ENCODE results near the gene NRXN3.

NRXN3 gene

DNA sequence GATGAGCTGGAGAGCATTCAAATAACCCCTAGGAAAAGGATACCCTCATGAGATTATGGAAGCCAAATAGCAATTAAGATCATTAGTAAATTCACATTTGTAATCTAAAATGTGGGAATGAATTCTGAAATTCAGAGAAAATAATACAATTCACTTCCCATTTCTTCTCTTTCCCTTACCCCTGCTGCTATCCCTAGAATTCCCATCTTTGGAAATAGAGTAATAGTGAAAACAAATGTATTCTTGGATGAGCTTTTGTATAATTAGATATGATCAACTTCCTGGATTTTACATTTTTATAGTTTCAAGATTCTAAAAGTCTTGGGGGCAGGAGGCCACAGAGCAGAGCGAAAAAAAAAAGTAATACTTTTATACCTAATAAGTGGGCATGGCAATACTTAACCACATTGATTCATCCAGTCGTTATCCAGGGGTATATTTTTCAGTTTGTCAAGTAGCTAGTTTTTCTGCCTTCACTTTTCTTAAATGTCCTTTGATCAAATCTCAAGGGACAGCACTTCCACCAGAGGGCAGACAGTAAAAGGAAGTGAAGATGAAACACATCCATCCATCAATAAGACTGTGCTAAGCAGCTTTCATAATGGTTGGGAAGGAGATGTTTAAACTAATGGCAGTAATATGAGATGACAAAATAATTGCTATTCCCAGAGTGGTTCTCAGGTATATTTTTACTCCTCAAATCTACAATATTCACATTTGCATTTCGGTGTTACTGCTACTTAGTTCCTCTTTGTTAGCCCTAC is 1639.9 kb downstream of the NRXN3 start:
- peak; percentile 42 to 57 for DNase-seq

DNA sequence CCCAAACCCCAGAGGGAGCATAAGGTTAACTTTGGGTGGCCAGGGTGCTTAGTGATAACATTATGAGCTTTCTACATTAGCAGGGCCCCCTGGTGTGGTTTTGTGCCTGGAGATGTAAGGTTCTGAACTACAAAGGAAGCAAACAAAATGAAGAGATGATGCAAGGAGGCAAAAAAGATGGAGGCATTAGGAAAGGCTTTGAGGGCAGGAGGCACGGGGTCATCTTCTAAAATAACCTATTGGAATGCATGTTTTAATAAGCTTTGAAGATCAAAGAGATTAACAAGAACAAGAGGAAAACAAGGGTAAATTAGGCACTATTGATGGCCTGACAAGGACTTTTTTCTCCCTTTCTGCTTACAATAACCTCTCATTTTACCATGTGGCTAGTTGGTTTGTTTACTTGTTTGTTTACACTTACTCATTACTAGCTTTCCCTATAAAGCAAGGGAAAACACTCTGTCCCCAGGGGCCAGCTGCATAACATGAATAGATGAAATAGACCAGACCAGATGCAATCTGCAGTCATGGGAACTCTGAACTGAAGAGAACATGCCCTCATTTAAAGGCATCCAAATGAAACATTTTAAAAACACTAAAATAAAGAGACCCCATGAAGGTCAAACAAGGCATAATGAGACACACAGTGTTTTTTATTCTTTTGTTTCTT is 1650.8 kb downstream of the NRXN3 start:
- no peak for DNase-seq

DNA sequence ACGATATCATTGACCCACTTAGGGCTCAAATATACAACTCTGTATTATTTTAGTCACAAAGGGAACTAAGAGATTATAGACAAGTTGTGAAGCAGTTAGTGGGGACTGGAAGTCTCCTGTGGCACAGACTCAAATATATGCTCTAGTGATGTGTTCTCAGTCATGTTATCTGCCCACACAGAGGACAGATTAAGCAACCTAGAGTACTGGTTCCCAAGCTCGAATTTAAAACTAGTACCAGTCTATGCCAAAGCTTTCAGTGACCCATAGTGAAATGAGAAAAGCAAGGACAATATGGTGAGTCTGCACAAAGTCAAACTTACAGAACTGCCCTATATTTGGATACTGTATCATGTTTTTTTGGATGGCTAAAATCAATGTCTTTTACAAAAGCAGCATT is 1651.9 kb downstream of the NRXN3 start:
- DNase-seq, result no peak

DNA sequence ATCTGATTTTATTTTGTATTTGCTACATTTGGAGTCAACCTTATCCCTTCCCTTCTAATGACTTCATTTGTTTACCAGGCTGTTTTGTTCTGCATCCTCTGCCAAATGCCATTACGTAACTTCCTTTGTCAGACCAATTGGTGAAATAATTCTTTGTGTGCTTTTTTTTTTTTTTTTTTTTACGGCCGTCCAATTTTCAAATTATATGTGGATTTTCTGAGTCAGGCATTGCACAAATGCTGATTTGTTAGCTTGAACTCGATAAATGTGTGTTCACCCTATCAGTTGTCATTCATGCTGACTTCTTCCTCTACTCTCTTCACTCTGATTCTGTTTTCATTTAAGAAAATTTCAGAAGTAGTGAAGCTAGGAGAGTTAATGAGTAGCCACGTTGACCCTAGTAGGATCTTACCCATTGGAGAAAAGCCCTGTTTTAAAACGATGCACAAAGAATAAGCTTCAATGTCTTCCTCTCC is 1654.9 kb downstream of the NRXN3 start:
- no peak for DNase-seq

DNA sequence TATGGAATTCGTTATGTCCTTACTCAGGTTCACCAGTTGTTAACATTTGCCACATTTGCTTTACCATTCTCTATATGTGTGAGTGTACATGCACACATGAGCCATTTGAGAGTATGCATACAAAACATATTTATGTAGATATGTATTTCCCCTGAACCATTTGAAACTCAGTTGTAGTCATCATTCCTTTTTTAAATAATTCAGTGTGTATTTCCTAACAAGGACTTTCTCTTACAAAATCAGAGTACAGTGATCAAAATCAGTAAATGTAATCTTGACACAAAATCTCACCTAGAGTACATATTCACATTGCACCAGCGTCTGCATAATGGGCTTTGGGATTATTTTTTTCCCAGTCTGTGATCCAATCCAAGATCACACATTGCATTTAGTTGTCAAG is 1656.2 kb downstream of the NRXN3 start:
- DNase-seq, result no peak

DNA sequence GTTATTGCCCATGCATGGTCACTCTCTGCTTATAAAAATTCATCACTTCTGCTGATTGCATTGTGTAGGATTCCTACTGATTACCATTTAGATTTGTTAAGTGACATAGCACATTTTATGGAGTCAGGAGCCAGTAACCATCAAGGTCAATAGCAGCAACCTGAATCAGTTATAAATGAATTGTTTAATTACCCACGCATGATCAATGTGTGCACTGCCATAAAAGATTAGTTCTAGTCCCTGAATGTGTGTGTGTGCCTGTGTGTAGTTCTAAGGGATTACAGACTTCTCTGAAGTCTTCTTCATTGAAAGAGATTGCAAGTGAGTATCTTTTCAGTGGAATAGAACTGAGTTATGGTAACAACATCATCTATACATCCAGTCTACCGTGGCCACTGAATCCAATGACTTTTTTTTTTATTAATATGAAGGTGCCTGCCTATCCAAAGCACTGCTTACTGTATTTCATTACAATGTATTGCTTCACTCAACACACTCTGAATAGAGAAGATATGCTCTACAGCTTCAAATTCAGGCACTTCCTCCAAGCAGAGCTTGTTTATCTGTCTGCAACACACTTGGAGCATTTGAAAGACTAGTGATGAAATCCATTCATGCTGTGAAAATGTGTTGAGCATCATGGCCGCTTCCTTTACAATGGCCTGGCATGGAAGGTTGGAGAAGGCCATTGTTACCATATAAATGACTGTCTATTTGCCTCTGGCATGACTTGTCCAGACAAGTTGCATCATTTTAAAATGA is 1659.4 kb downstream of the NRXN3 start:
- DNase-seq, result no peak

DNA sequence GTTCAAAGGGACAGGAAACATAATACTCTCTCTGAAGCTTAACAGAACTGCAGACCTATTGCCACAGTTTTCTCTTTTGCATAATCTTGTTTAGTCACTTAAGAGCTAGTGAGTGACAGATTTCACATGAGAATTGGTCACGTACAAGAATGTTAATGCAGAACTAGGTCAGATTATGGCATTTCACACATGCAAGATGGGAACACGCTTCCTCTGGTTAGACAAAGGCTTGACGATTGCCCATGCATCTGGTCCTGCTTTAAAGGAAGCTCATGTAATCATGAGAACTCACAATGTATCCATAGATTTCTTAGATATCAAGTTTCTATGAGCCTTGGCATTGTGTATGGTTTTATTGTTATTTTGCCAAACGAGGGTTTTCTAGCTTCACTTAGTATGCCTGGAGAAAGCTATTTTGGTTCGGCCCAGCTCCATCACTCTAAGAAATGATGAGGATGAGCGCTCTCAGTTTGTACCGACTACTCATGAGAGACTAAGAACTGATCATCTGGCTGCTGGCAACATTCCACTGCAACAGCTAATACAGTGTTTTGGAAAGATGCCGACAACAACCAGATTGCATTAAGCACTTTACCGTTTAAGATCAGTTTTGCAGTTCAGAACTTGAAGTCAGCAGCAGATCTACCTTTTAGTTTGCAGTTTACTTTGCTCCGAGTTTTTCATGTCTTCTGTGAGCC is 1661.2 kb downstream of the NRXN3 start:
- DNase-seq, result peak in 1 of 2 experiments; percentile 11

DNA sequence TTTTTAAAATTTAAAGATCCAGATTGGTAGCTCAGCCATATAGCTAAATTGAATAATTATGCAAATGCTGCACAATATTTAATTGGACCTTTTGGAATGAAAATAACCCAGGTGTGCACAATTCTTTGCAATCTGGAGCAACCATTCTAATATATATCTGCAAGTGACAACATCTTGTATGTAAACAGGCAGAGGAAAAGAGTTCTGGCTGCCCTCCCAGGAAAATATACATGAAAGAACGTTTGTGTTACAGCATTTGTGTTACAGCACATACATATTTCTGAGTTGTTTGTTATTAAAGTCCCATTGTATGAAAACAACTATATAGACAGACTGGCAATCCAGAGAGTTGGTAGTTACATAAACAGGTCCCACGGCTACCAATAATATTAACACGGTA is 1663.6 kb downstream of the NRXN3 start:
- DNase-seq, result no peak

DNA sequence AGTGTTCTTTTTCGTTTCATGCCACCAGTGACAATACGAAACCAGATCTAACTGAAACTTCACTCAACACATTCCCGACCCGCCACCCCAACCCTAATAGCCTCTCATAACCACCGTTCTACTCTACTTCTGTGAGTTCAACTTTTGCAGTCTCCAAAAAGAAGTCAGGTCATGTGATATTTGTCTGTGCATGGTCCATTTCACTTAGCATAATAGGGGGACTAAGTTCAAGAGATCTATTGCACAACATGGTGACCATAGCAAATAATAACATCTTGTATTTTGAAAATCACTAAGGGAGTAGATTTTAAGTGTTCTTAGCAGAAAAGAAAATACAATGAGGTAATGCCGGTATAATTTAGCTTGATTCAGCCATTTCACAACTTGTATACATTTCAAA is 1664.7 kb downstream of the NRXN3 start:
- no peak for DNase-seq

DNA sequence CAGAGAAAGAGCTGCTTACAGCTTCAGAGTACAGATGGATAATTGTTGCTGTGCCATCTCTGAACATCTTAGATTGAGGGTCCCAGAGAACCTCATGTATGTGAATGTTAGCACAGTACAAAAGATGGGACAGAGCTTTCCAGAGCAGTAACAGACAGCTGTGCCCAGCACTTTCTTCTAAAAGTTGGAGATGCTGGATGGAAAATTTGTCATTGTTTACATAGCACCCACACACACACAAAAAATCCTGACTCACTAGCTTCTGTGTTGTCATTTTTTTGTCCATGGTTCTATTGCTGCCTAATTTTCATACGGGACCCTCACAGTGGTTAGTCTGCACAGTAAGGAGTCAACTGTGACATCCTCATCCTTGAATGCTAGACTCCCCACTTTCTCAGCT is 1666.4 kb downstream of the NRXN3 start:
- no peak for DNase-seq

DNA sequence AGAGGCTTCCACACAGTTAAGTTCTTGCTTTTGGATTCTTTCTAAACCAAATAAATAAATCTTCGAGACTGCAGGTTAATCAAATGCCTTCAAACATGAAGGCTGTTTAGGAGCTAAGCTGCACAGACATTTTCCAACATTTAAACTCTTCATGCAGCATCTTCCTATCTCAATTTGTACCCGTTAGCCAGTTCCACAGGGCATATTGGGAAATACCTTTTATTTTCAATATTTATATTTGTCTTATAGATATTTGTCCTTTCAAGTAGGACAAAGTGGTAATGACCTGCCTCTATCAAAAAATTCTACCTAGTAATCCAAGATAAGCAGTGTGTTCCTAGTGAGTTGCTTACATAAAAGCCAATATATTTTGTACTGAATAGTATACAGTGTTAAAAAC is 1667.5 kb downstream of the NRXN3 start:
- no peak for DNase-seq

DNA sequence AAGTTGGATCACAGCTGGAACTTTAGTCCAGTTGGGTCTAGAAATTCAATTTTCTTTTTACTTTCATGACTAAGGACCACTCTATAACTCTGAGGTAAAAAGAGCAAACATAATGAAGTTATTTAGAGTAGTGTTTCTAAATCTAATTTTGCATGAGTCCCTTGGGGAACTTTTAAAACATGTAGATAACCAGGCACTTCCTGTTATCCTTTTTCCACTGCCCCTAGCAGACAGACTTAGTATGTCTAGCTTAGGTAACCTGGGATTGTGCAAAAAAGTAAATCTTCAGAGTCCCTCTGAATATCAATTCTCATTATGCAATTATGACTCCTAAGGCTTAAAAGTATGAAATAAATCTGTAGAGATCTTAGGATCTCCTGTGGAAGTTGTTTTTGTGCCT is 1669.9 kb downstream of the NRXN3 start:
- DNase-seq, result no peak

DNA sequence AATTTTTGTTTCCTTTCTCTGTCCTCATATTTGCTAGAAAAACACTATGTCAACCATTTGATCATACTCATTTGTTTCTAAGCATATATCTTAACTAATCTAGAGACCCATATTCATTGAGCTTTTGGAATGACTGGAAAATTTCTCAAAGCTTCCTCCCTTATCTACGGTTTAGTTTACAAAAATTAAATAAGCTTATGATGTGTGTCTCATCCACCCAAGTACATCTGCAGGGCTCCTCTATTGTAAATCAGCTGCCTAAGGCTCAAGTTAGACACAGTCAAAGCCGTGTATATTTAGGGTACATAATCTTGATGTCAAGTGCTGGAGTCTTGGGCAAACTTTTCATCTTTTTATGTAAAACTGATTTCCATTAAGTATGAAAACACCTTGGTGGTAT is 1670.7 kb downstream of the NRXN3 start:
- DNase-seq, result no peak

DNA sequence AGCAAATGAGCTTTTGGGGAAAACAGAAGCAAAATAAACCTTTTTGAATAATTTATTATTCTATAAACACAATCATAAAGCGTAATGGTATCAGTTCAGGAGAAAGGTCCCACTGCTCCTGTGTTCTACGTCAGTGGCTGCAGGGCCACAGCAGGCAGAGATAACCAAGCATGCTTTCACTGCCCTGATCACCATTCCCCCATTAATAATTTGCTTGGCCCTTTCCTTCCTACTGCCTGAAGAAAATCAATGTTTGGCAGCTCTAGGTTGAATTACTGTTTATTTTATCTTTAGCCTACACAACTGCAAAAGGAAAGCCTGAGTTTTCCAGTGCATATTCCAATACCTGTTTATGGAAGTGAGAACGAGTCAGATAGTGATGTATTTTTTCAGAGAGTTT is 1671.3 kb downstream of the NRXN3 start:
- DNase-seq, result no peak

DNA sequence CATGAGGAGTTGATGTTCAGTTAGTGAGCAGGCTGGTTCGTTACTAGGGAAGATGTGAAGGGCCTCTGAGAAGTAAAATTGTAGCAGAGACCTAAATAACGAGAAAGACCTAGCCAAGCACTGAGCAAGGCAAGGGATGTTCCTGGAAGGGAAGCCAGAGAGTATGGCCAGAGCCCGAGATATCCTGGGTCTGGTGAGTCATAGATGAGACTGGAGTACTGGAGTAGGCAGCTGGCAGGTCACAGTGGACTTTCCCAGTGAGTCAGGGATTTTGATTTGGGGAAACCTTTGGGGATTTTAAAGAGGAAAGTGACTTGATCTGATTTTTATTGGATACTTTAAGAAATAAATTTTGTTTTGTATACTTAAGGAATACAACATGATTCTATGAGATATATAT is 1672.1 kb downstream of the NRXN3 start:
- no peak for DNase-seq

DNA sequence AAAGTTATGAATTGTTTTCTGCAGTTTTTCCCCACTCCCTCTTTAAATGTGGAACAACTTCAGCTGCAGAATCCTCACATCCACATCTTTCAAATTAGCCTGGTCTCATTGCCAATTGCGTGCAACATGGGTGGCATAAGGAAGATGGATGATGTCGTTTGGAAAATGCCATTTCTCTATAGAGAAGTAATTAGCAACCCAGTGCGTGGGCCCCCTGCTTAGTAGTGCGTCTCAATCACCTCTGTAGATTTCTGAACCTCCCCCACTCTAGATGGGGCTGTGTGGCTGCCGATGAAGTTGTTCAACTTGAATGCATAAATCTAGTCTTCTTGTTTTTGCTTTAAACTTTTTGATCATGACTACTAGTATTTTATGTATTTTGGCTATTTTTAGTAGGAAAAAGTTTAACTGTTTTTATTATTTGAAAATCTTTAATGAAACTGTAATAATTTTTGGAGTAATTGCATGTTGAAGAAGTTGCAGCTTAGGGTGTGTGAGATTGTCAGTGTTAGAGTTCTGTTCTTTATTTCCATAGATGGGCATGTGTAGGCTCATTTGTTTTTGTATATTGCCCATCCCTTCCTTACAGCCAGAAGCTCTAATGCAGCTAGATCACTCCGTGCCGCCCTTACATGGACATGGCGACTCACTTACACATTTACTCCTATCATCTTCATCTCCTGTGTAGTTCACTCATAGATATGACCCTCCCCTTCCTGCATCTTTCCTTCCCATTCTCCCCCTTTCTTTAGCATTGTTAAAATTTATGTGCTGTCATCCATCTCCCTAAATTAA is 1683.0 kb downstream of the NRXN3 start:
- DNase-seq, result peak in 1 of 2 experiments; percentile 7

DNA sequence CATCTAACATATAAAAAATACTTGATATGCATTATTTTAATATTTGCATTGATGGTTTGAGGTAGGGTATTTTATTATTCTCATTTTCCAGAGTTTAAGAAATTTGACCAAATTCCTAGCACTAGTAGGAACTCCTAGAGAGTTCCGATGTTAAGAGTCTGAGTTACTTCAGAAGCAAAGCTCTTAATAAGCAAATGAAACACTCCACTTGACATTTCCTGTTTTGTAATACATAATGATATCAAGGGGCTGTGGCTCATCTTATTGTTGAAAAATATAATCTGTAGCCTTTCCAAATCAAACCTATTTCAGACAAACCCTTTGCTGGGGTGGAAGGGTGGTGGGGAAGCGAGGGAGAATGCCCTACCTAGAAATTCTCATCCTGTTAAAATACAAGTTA is 1685.6 kb downstream of the NRXN3 start:
- DNase-seq, result no peak

DNA sequence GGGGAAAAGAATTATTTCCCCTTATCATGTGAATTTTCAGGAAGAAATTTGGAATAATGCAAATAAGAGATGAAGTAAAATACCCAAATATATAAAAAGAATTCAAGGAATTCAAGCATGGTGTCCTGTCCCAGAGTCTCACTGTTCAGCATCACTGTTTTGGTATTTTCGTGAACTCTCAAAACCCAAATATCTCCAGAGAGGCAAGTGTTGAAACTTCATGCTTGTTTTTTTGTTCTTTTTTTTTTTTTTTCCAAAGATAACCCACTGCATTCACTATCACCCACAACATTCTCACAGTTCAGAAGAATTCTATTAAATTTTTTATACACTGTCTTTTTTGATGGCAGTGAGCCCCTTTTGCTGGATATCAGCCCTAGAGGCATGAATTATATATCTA is 1686.2 kb downstream of the NRXN3 start:
- no peak for DNase-seq

DNA sequence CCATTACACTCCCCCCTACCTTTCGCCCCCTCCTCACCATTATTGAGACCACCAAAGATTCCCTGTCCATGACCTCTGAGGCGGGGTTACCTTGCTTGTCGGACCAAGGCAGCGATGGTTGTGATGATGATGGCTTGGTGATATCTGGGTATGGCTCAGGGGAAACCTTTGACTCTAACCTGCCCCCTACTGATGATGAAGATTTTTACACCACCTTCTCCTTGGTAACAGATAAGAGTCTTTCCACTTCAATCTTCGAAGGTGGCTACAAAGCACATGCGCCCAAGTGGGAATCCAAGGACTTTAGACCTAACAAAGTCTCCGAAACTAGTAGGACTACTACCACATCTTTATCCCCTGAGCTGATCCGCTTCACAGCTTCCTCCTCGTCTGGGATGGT is 1690.9 kb downstream of the NRXN3 start:
- DNase-seq, result peak in 1 of 2 experiments; percentile 4

DNA sequence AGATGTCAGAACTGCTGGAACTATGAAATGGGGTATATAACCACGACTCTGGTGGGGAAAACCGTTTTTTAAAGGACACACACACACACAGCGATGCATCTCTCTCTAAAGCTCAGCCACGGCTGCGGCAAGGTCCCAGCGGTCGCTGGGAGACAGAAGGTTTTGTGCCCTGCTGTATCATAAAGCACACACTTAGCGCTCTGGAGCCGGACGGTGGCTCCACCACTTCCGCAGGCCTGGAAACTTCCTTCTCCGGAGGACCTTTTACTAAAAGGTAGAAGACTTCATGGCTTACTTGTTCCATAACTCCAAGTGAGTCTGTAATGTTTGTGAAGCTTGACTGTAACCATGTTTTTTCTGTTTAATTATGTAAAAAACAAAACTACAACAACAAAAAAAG is 1691.9 kb downstream of the NRXN3 start:
- no peak for DNase-seq

DNA sequence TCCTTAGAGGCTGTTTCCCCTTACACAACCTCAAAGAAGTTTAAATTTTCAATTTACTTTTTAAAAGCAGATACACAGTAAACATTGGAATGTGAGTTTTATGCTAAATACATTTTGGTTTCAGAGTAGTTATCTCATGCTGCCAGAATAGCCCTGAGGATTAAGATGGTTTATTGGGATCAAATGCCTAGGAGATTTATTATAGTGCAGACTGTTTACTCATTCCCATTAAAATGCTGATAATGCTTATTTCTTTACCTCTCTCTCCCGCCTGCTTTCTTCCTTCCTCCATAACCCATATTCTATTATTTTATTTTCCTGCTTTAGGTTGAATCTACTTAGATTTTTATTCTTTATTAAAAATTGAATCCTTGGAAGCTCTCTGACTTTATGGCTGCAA is 1701.0 kb downstream of the NRXN3 start:
- peak in 1 of 2 experiments; percentile 34 for DNase-seq

DNA sequence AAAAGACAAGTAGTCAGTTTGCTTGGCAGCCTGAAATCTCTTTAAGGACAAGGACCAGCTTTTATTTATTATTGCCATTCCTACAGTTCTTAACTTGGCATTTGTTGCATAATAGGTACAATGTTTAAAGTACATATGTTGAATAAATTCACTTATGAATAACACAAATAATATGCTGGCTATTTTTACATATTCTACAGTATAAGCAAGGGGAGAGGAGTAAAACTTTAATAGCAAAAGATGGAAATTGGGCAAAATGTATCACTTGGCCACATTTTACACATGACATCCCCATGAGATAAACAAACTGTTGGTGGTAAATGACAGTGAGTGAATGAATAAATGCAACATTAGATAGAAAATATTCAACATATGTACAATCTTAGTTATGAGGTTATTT is 1708.1 kb downstream of the NRXN3 start:
- no peak for DNase-seq
